Vagina (tissue), 2 donors: ENCODE data around the gene SPATS2.
"Not testable (repeated sequence)": the region's sequence is repeated elsewhere in the genome, so short reads cannot be mapped to it uniquely, and the experiment has no call there.

Experiments used
- POLR2A ChIP-seq, 2 donors: fragments of 450-650 bp; IDR thresholded peaks; one replicate each; pipeline ENCODE4 v1.6.1; 2017; ENCODE audit warnings: antibody characterized with exemption in 2 of 2, mild to moderate bottlenecking in 2 of 2, moderate library complexity in 2 of 2
- POLR2AphosphoS5 ChIP-seq, 2 donors: sonication (generic); formaldehyde crosslinking; IDR thresholded peaks; one replicate each; pipeline ENCODE4 v1.9.0; 2017; ENCODE audit warnings: antibody characterized with exemption in 2 of 2, mild to moderate bottlenecking in 2 of 2, low read depth in 1 of 2; ENCODE audit not compliant: insufficient read depth in 1 of 2
- TF ChIP-seq, protein P1 (sequence below), 3 experiments: fragments of 450-650 bp in 2 of 3; fragments of 200-600 bp in 1 of 3; sonication (generic) in 1 of 3; IDR thresholded peaks; one replicate each; pipeline ENCODE4 v1.5.1; 2017 to 2019; ENCODE audit warnings: antibody characterized with exemption in 3 of 3, mild to moderate bottlenecking in 2 of 3, moderate library complexity in 2 of 3

DNA sequence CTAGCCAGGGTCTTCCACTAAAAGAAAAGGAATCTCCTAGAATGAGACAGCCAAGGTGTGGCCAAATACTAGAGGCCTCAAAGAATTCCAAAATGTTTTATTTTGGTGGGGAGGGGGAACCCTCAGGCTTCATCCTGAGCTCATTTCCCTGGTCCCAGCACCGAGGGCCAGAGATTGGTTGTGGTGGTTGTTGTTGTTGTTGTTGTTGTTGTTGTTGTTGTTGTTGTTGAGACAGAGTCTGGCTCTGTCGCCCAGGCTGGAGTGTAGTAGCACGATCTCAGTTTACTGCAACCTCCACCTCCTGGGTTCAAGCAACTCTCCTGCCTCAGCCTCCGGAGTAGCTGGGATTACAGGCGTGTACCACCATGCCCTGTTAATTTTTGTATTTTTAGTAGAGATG lies 166.9 kb downstream of the SPATS2 start:
- TF ChIP-seq POLR2A (IDR thresholded peaks at IDR 0.05); POLR2AphosphoS5 (IDR thresholded peaks at IDR 0.05; ENCODE audit: insufficient read depth in 1 of 2, low read depth in 1 of 2): not testable (repeated sequence)
- TF ChIP-seq, protein P1, sequence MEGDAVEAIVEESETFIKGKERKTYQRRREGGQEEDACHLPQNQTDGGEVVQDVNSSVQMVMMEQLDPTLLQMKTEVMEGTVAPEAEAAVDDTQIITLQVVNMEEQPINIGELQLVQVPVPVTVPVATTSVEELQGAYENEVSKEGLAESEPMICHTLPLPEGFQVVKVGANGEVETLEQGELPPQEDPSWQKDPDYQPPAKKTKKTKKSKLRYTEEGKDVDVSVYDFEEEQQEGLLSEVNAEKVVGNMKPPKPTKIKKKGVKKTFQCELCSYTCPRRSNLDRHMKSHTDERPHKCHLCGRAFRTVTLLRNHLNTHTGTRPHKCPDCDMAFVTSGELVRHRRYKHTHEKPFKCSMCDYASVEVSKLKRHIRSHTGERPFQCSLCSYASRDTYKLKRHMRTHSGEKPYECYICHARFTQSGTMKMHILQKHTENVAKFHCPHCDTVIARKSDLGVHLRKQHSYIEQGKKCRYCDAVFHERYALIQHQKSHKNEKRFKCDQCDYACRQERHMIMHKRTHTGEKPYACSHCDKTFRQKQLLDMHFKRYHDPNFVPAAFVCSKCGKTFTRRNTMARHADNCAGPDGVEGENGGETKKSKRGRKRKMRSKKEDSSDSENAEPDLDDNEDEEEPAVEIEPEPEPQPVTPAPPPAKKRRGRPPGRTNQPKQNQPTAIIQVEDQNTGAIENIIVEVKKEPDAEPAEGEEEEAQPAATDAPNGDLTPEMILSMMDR (IDR thresholded peaks at IDR 0.05): not testable (repeated sequence)
